T-helper 2 cell (primary cell): ENCODE results near the gene NOS3.
A peak's percentile ranks its signal among the peaks of the same experiment; 100 is the strongest.

Experiments
- DNase-seq, 5 experiments: peaks; one replicate each; pipeline versions ENCODE4 v3.0.0 to v3.0.0-alpha.2; 2012 to 2022

Gene NOS3

GRCh38 chr7:151060113-151060415 lies 69.2 kb downstream of the NOS3 start:
- DNase-seq: no peak

- DNase-seq: peak in 1 of 5 experiments; percentile 26
These were observed 69.8 kb downstream of the NOS3 start for GRCh38 chr7:151060416-151061212.

DNA sequence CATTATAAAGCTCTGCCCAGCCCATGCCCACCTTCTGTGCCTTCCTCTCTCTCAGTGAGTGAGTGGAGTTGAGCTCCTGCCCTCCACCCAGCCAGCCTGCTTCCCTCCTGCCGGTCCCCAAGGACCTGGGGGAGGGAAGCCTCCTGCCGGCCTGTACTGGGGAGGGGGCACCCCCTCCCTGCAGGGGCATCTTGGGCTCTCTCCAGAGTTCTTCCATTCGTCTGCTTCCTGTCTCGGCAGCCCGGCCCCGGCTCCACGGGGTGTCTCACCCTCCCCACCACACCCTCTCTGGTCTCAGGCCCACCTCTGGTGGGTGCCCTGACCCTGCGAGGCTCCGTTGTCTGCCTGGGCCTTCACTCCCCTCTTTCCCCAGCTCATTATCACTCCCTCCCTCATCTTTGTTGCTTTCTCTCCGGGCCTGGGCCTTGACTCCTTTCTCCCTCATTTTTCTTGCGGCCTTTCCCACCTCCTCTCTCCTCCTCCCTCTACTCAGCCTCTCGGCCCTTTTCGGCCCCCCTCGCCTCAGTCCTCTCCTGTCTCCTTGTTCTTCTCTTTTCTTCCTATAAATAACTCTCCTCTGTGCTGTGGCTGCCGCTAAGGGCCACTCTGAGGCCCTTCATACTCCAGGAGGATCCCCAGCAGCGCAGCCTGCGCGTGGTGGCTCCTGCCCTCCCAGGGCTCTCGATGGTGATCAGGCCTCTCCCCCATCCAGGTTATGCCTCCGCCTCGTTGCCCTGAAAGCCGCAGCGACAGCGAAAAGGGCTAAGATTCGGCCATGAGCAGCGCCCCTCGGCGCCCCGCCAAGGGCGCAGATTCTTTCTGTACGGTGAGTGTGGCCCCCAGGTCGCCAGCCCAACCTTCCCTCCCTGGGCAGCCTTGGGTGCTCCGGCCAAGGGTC lies 70.6 kb downstream of the NOS3 start:
- no peak for DNase-seq

DNA sequence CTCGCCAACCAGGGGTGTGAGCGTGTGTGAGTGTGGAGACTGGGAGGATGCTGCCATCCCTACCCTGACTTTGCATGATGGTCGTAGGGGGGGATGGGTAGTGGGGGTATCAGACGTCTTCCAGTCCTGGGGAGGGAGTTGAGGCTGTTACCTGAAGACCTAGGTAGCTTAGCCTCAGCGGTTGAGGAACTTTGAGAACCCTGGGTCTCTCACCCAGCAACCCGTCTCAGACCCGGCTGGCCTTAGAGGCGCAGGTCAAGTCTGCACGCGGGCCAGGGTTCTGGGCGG lies 71.2 kb downstream of the NOS3 start:
- DNase-seq: no peak

DNA sequence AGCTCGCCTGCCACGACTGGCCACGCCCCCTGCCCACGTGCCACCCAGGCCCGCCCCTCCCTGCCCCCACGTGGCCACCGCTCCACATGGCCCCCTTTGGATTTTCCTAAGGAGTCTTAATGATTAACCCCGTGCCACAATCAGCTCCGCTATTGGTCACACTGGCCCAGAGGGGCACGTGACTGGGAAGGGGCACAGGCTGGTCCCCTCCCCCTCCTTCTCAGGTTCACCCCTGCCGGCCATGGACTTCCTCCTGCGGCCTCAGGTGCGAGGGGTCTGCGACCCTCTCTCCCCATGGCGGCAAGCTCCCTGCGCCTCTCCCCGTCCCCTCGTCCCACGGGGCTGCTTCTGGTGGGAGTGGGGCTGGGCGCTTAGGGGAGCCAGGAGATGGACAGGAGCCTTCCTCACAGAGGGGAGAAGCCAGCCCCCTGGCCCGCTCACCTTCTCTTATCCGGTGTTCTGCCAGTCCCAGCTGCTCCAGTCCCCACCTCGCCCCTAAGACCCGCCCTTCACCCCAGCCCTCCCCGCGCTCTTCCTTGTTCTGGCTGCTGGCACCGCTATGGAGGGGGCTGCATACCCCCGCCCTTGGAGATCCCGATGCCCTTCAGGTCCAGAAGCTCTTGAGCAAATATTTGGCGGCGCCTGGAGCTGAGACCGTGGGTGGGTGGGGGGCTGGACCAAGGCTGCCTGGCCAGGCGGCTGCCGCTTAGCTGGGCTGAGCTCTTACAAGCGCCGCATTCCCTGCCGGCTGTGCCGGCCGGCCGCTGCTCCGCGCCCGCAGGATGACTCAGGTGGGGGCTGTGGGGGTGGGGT lies 71.8 kb downstream of the NOS3 start:
- no peak for DNase-seq

- no peak for DNase-seq
These were observed 72.4 kb downstream of the NOS3 start for GRCh38 chr7:151063212-151063561.
